DMS 273 (cell line): ENCODE data around the gene DSCAML1.
"Not testable (repeated sequence)": the region's sequence is repeated elsewhere in the genome, so short reads cannot be mapped to it uniquely, and the experiment has no call there.

Experiments
- DNase-seq: peaks from one replicate; lab custom pipeline; 2025; ENCODE audit not compliant: unreplicated experiment; lab: John Stamatoyannopoulos, UW

DSCAML1 gene

GRCh38 chr11:117820071-117820470 lies 23.1 kb upstream of the DSCAML1 start:
- DNase-seq = no peak

- DNase-seq = peak; percentile 84
Observed at GRCh38 chr11:117819096-117820040, 22.4 kb upstream of the DSCAML1 start.

- no peak for DNase-seq
Observed at GRCh38 chr11:117818041-117818873, 21.2 kb upstream of the DSCAML1 start.

- peak; percentile 85 for DNase-seq
Observed at GRCh38 chr11:117817368-117818040, 20.5 kb upstream of the DSCAML1 start.

- no peak for DNase-seq
Observed at GRCh38 chr11:117816846-117817367, 19.9 kb upstream of the DSCAML1 start.

GRCh38 chr11:117816151-117816741 lies 19.2 kb upstream of the DSCAML1 start:
- DNase-seq = no peak

- no peak for DNase-seq
Observed at GRCh38 chr11:117815262-117815803, 18.3 kb upstream of the DSCAML1 start.

GRCh38 chr11:117814766-117815261 lies 17.8 kb upstream of the DSCAML1 start:
- DNase-seq = no peak

- no peak for DNase-seq
Observed at GRCh38 chr11:117814204-117814765, 17.3 kb upstream of the DSCAML1 start.

GRCh38 chr11:117810056-117810451 lies 13.0 kb upstream of the DSCAML1 start:
- not testable (repeated sequence) for DNase-seq

GRCh38 chr11:117809236-117810055 lies 12.4 kb upstream of the DSCAML1 start:
- DNase-seq = peak; percentile 80

- no peak for DNase-seq
Observed at GRCh38 chr11:117808784-117809183, 11.8 kb upstream of the DSCAML1 start.

- peak; percentile 82 for DNase-seq
Observed at GRCh38 chr11:117807482-117808327, 10.7 kb upstream of the DSCAML1 start.

- no peak for DNase-seq
Observed at GRCh38 chr11:117806846-117807245, 9.8 kb upstream of the DSCAML1 start.

- no peak for DNase-seq
Observed at GRCh38 chr11:117805045-117805444, 8.0 kb upstream of the DSCAML1 start.

- DNase-seq = no peak
Observed at GRCh38 chr11:117803896-117804295, 6.9 kb upstream of the DSCAML1 start.

GRCh38 chr11:117799634-117800033 lies 2.6 kb upstream of the DSCAML1 start:
- no peak for DNase-seq

- no peak for DNase-seq
Observed at GRCh38 chr11:117796456-117796871, 552 bp downstream of the DSCAML1 start.
